HepG2 (cell line): ENCODE measurements around the gene MEF2D. TPM values are rescaled to one million over a fixed set of nuclear protein-coding genes. Genes with fewer than 3 reads are reported as not detected.

Source experiments
- ADNP ChIP-seq: sonication (generic); formaldehyde crosslinking; IDR thresholded peaks from 2 replicates; pipeline ENCODE4 v1.4.0; 2020; ENCODE audit warnings: missing genetic modification reagents
- CREBL2 ChIP-seq: sonication (generic); formaldehyde crosslinking; IDR thresholded peaks from 2 replicates; pipeline ENCODE4 v1.8.1; 2023; ENCODE audit warnings: missing genetic modification reagents, mild to moderate bottlenecking, borderline replicate concordance
- DNMT3B ChIP-seq: conservative IDR thresholded peaks from 2 replicates; pipeline ENCODE4 v1.6.1; 2016; ENCODE audit warnings: missing biosample characterization, control low read depth
- EP300 ChIP-seq, 3 experiments: sonication (generic) in 1 of 3; formaldehyde crosslinking in 1 of 3; IDR thresholded peaks; 2 replicates each; pipeline versions ENCODE4 v1.5.1 to v1.6.1; 2011 to 2020; ENCODE audit warnings: low read depth in 2 of 3, low read length in 2 of 3, borderline replicate concordance in 1 of 3, improper control_type of control experiment in 1 of 3, mild to moderate bottlenecking in 1 of 3, missing genetic modification reagents in 1 of 3, moderate library complexity in 1 of 3
- HMG20A ChIP-seq: IDR thresholded peaks from 2 replicates; pipeline ENCODE4 v1.6.1; 2016; ENCODE audit warnings: borderline replicate concordance
- LBX2 ChIP-seq: sonication (generic); formaldehyde crosslinking; IDR thresholded peaks from 2 replicates; pipeline ENCODE4 v1.5.0; 2020; ENCODE audit warnings: missing genetic modification reagents, mild to moderate bottlenecking, borderline replicate concordance
- MAZ ChIP-seq, 2 experiments: sonication (generic) in 1 of 2; formaldehyde crosslinking in 1 of 2; IDR thresholded peaks; 2 replicates each; pipeline versions ENCODE4 v1.5.0 to v1.6.1; 2012 to 2020; ENCODE audit warnings: low read depth in 2 of 2, mild to moderate bottlenecking in 2 of 2, borderline replicate concordance in 1 of 2, improper control_type of control experiment in 1 of 2, low read length in 1 of 2, missing genetic modification reagents in 1 of 2, moderate library complexity in 1 of 2
- PAWR ChIP-seq: sonication (generic); formaldehyde crosslinking; IDR thresholded peaks from 2 replicates; pipeline ENCODE4 v1.4.0; 2020; ENCODE audit warnings: missing genetic modification reagents, mild to moderate bottlenecking, borderline replicate concordance
- PCBP1 ChIP-seq: fragments of 200-400 bp; formaldehyde crosslinking; IDR thresholded peaks from 2 replicates; pipeline ENCODE4 v1.6.1; 2017; ENCODE audit warnings: mild to moderate bottlenecking, low read depth, low read length, borderline replicate concordance
- TCF7 ChIP-seq: sonication (generic); IDR thresholded peaks from 2 replicates; pipeline ENCODE4 v1.6.1; 2016; ENCODE audit warnings: antibody characterized with exemption, low read depth
- ZFAT ChIP-seq: sonication (generic); formaldehyde crosslinking; conservative IDR thresholded peaks from 2 replicates; pipeline ENCODE4 v1.8.1; 2023; ENCODE audit warnings: missing genetic modification reagents, inconsistent platforms
- ZNF30 ChIP-seq: sonication (generic); formaldehyde crosslinking; IDR thresholded peaks from 2 replicates; pipeline ENCODE4 v1.5.0; 2020; ENCODE audit warnings: mild to moderate bottlenecking, missing genetic modification reagents
- ZNF367 ChIP-seq: sonication (generic); formaldehyde crosslinking; IDR thresholded peaks from 2 replicates; pipeline ENCODE4 v1.4.0; 2020; ENCODE audit warnings: missing genetic modification reagents, borderline replicate concordance
- ZNF572 ChIP-seq: sonication (generic); formaldehyde crosslinking; IDR thresholded peaks from 2 replicates; pipeline ENCODE4 v1.5.1; 2020; ENCODE audit warnings: mild to moderate bottlenecking, missing genetic modification reagents
- ZNF691 ChIP-seq: sonication (generic); formaldehyde crosslinking; IDR thresholded peaks from 2 replicates; pipeline ENCODE4 v1.4.0; 2020; ENCODE audit warnings: missing genetic modification reagents, low read depth, mild to moderate bottlenecking, borderline replicate concordance
- polyA plus RNA-seq, 8 experiments: library from polyadenylated mRNA; depleted of rRNA in 3 of 8; stranded (reverse) in 7 of 8; unstranded in 1 of 8; fragments of >200 nt; fragmentation: Illumina TruSeq in 4 of 8; extraction: Trizol in 4 of 8; gene quantifications; 2 replicates each; pipeline versions ENCODE4 v1.2.1 to v1.2.3, GENCODE V29; 2011 to 2016; ENCODE audit warnings: low read depth in 4 of 8, missing spikeins in 1 of 8, mixed read lengths in 1 of 8; ENCODE audit not compliant: insufficient read depth in 1 of 8
- total RNA-seq, 5 experiments: library from RNA; depleted of rRNA; stranded (reverse); fragments of >200 nt; fragmentation: Illumina TruSeq; extraction: Trizol; gene quantifications; 2 replicates each; pipeline ENCODE4 v1.2.3, GENCODE V29; 2016; ENCODE audit warnings: low read depth in 1 of 5
- TF ChIP-seq, protein P1 (sequence below): sonication (generic); formaldehyde crosslinking; IDR thresholded peaks from 2 replicates; pipeline ENCODE4 v1.4.0; 2020; ENCODE audit warnings: mild to moderate bottlenecking, missing genetic modification reagents
- TF ChIP-seq, protein P2 (sequence below): sonication (generic); formaldehyde crosslinking; IDR thresholded peaks from 2 replicates; pipeline ENCODE4; 2020; ENCODE audit warnings: missing genetic modification reagents, mild to moderate bottlenecking, borderline replicate concordance
- TF ChIP-seq, protein P3 (sequence below): sonication (generic); formaldehyde crosslinking; IDR thresholded peaks from 2 replicates; pipeline ENCODE4 v1.5.1; 2020; ENCODE audit warnings: mild to moderate bottlenecking, moderate library complexity, missing genetic modification reagents

The MEF2D gene
- total and polyA plus RNA-seq, 2 of the 13 experiments (the other 11 are each of a cell fraction or from before 2014, with no cell fraction given), result 1.6 to 3.9 TPM

DNA sequence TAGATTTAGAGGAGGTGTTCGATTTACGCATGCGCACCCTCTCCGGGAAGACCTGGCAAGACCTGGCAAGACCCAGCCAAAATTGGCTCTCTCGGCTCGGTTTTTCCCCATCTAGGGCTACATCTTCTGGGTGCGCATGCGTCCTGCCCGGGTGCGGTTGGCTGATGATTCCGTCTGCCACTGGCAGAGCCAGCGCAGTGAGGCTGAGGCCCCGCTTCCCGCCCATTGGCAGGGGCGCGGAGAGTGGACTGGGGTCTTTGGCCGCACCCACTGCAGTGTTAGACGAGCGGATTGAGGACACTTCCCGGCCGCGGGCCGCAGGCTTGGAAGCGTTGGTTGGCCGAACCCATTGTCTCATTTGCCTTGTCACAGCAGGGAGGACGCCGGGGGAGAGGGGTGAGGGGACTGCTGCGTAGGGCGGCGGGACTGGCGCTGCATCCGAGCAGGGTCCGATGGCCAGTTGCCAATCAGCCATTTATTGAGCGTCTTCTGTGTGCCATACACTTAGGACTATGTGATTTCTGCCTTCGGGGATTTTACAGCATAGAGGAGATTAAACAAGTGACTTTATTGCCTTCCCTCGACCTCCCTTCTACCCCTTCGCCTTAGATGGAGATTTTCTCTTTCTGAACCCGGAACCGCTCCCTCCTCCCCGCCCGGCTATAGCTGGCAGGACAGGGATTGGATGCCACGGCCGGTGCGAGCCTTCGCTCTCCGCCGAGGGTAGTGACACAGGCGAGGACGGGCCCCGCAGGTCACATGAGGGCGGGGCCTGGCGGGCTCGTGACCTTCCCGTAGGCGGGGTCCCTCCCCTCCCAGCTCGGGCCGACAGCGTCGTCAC, 43.7 kb downstream of the MEF2D start (continued):
- TF ChIP-seq ZNF572 (CRISPR knock-in tag) (no peak), CREBL2 (CRISPR knock-in tag) (peak; percentile 57; the same call in 1 of the 2 replicates), ZNF691 (CRISPR knock-in tag) (no peak; the same call in 1 of the 2 replicates), ZNF30 (CRISPR knock-in tag) (0 out of 2 replicates have a peak, but pooled peaks have one; percentile 40), LBX2 (CRISPR knock-in tag) (no peak), DNMT3B (CRISPR knock-in tag) (no peak), HMG20A (CRISPR knock-in tag) (no peak), ZFAT (CRISPR knock-in tag) (0 out of 2 replicates have a peak, but pooled peaks have one; percentile 18), MAZ (IDR thresholded peaks at IDR 0.05; ENCODE audit: borderline replicate concordance, low read depth, low read length) (0 out of 2 replicates have a peak, but pooled peaks have one; percentile 37), MAZ (CRISPR knock-in tag; IDR thresholded peaks at IDR 0.05; ENCODE audit: low read depth) (peak; percentile 89), ADNP (CRISPR knock-in tag) (no peak), ZNF367 (peak; percentile 31; the same call in 1 of the 2 replicates), TCF7 (no peak), PAWR (CRISPR knock-in tag) (no peak), PCBP1 (no peak), EP300 (IDR thresholded peaks at IDR 0.05; ENCODE audit: low read depth in 2 of 2, low read length in 2 of 2) (no peak; a peak in 1 of 4 replicates), EP300 (CRISPR knock-in tag; IDR thresholded peaks at IDR 0.05; ENCODE audit: borderline replicate concordance) (peak; percentile 46; the same call in 1 of the 2 replicates)
- TF ChIP-seq, protein P1, sequence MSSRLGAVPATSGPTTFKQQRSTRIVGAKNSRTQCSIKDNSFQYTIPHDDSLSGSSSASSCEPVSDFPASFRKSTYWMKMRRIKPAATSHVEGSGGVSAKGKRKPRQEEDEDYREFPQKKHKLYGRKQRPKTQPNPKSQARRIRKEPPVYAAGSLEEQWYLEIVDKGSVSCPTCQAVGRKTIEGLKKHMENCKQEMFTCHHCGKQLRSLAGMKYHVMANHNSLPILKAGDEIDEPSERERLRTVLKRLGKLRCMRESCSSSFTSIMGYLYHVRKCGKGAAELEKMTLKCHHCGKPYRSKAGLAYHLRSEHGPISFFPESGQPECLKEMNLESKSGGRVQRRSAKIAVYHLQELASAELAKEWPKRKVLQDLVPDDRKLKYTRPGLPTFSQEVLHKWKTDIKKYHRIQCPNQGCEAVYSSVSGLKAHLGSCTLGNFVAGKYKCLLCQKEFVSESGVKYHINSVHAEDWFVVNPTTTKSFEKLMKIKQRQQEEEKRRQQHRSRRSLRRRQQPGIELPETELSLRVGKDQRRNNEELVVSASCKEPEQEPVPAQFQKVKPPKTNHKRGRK (CRISPR knock-in tag), result no peak
- TF ChIP-seq, protein P2, sequence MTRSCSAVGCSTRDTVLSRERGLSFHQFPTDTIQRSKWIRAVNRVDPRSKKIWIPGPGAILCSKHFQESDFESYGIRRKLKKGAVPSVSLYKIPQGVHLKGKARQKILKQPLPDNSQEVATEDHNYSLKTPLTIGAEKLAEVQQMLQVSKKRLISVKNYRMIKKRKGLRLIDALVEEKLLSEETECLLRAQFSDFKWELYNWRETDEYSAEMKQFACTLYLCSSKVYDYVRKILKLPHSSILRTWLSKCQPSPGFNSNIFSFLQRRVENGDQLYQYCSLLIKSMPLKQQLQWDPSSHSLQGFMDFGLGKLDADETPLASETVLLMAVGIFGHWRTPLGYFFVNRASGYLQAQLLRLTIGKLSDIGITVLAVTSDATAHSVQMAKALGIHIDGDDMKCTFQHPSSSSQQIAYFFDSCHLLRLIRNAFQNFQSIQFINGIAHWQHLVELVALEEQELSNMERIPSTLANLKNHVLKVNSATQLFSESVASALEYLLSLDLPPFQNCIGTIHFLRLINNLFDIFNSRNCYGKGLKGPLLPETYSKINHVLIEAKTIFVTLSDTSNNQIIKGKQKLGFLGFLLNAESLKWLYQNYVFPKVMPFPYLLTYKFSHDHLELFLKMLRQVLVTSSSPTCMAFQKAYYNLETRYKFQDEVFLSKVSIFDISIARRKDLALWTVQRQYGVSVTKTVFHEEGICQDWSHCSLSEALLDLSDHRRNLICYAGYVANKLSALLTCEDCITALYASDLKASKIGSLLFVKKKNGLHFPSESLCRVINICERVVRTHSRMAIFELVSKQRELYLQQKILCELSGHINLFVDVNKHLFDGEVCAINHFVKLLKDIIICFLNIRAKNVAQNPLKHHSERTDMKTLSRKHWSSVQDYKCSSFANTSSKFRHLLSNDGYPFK, result no peak; the same call in 1 of the 2 replicates
- TF ChIP-seq, protein P3, sequence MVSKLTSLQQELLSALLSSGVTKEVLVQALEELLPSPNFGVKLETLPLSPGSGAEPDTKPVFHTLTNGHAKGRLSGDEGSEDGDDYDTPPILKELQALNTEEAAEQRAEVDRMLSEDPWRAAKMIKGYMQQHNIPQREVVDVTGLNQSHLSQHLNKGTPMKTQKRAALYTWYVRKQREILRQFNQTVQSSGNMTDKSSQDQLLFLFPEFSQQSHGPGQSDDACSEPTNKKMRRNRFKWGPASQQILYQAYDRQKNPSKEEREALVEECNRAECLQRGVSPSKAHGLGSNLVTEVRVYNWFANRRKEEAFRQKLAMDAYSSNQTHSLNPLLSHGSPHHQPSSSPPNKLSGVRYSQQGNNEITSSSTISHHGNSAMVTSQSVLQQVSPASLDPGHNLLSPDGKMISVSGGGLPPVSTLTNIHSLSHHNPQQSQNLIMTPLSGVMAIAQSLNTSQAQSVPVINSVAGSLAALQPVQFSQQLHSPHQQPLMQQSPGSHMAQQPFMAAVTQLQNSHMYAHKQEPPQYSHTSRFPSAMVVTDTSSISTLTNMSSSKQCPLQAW (CRISPR knock-in tag), result 0 out of 2 replicates have a peak, but pooled peaks have one; percentile 6
